ENCODE data around the gene SSBP4.
A peak's percentile ranks its signal among the peaks of the same experiment; 100 is the strongest.

Gene SSBP4

GRCh38 chr19:18425515-18426415, 6.6 kb downstream of the SSBP4 start:
- peak overlapping the region; percentile 90 for H3K4me3 ChIP-seq (ENCODE audit: low read length)
- no peaks in the 10 kb centered on the region for H3K27me3 ChIP-seq (ENCODE audit: control insufficient read depth, low read length)
- H3K9me3 ChIP-seq (ENCODE audit: control insufficient read depth, insufficient read depth, low read length) = no peaks in the 10 kb centered on the region
- H3K4me1 ChIP-seq (ENCODE audit: control insufficient read depth, low read length) = peaks cover 100% of the 10 kb centered on the region
- H3K9me2 ChIP-seq (replicated peaks; ENCODE audit: control insufficient read depth, low read length) = no peaks in the 10 kb centered on the region
- peak overlapping the region; percentile 79 for H3K4me2 ChIP-seq (ENCODE audit: low read length)
- H3F3A ChIP-seq (ENCODE audit: control insufficient read depth, insufficient read depth) = peaks cover 27% of the 10 kb centered on the region
- peak; percentile 29 for TF ChIP-seq CTCF (IDR thresholded peaks at IDR 0.05; ENCODE audit: low read depth, low read length, poor library complexity, severe bottlenecking)
- TF ChIP-seq EZH2phosphoT487 (IDR thresholded peaks at IDR 0.05; ENCODE audit: borderline replicate concordance, low read length) = no peak
- H4K20me1 ChIP-seq (ENCODE audit: control insufficient read depth, insufficient read depth, low read depth, low read length) = peaks cover 20% of the 10 kb centered on the region; the same call in 1 of the 2 replicates
- peaks cover 83% of the 10 kb centered on the region for H3K79me2 ChIP-seq (ENCODE audit: control insufficient read depth, low read length)
- peak overlapping the region; percentile 87 for H3K27ac ChIP-seq (ENCODE audit: low read depth, low read length)
- peaks cover 53% of the 10 kb centered on the region for H3K36me3 ChIP-seq (ENCODE audit: control insufficient read depth, low read length)

- no peaks in the 10 kb centered on the region for H3K9me2 ChIP-seq (replicated peaks; ENCODE audit: control insufficient read depth, low read length)
- peaks cover 96% of the 10 kb centered on the region for H3K4me1 ChIP-seq (ENCODE audit: control insufficient read depth, low read length)
- H3K27me3 ChIP-seq (ENCODE audit: control insufficient read depth, low read length) = no peaks in the 10 kb centered on the region
- peaks cover 77% of the 10 kb centered on the region for H3K79me2 ChIP-seq (ENCODE audit: control insufficient read depth, low read length)
- peak overlapping the region; percentile 90; the same call in 1 of the 2 replicates for H3K4me3 ChIP-seq (ENCODE audit: low read length)
- TF ChIP-seq CTCF (IDR thresholded peaks at IDR 0.05; ENCODE audit: low read depth, low read length, poor library complexity, severe bottlenecking) (no peak), EZH2phosphoT487 (IDR thresholded peaks at IDR 0.05; ENCODE audit: borderline replicate concordance, low read length) (no peak)
- H4K20me1 ChIP-seq (ENCODE audit: control insufficient read depth, insufficient read depth, low read depth, low read length) = peaks cover 20% of the 10 kb centered on the region; the same call in 1 of the 2 replicates
- peaks cover 55% of the 10 kb centered on the region for H3K36me3 ChIP-seq (ENCODE audit: control insufficient read depth, low read length)
- peaks cover 25% of the 10 kb centered on the region for H3F3A ChIP-seq (ENCODE audit: control insufficient read depth, insufficient read depth)
- H3K9me3 ChIP-seq (ENCODE audit: control insufficient read depth, insufficient read depth, low read length) = no peaks in the 10 kb centered on the region
- H3K27ac ChIP-seq (ENCODE audit: low read depth, low read length) = peak overlapping the region; percentile 87
- peak overlapping the region; percentile 79 for H3K4me2 ChIP-seq (ENCODE audit: low read length)
These were observed 7.2 kb downstream of the SSBP4 start for GRCh38 chr19:18426416-18426767.

GRCh38 chr19:18427080-18427742, 8.0 kb downstream of the SSBP4 start:
- peaks cover 69% of the 10 kb centered on the region for H3K79me2 ChIP-seq (ENCODE audit: control insufficient read depth, low read length)

More at GRCh38 chr19:18427080-18427742, 8.0 kb downstream of the SSBP4 start:
- Histone ChIP-seq H3K4me2 (ENCODE audit: low read length) (no peak overlapping the region), H3F3A (ENCODE audit: control insufficient read depth, insufficient read depth) (peaks cover 18% of the 10 kb centered on the region), H3K4me1 (ENCODE audit: control insufficient read depth, low read length) (peaks cover 96% of the 10 kb centered on the region), H4K20me1 (ENCODE audit: control insufficient read depth, insufficient read depth, low read depth, low read length) (peaks cover 20% of the 10 kb centered on the region; the same call in 1 of the 2 replicates), H3K27me3 (ENCODE audit: control insufficient read depth, low read length) (no peaks in the 10 kb centered on the region), H3K27ac (ENCODE audit: low read depth, low read length) (no peak overlapping the region), H3K4me3 (ENCODE audit: low read length) (no peak overlapping the region), H3K9me2 (replicated peaks; ENCODE audit: control insufficient read depth, low read length) (no peaks in the 10 kb centered on the region), H3K9me3 (ENCODE audit: control insufficient read depth, insufficient read depth, low read length) (no peaks in the 10 kb centered on the region), H3K36me3 (ENCODE audit: control insufficient read depth, low read length) (peaks cover 60% of the 10 kb centered on the region)
- TF ChIP-seq EZH2phosphoT487 (IDR thresholded peaks at IDR 0.05; ENCODE audit: borderline replicate concordance, low read length) (no peak), CTCF (IDR thresholded peaks at IDR 0.05; ENCODE audit: low read depth, low read length, poor library complexity, severe bottlenecking) (no peak)
